ENCODE measurements around the gene PSG3. TPM values are rescaled to one million over a fixed set of nuclear protein-coding genes. Genes with fewer than 3 reads are reported as not detected.
"Not testable (repeated sequence)": the region's sequence is repeated elsewhere in the genome, so short reads cannot be mapped to it uniquely, and the experiment has no call there.

PSG3 gene
- total and polyA plus RNA-seq, 4 donors: not detected

DNA sequence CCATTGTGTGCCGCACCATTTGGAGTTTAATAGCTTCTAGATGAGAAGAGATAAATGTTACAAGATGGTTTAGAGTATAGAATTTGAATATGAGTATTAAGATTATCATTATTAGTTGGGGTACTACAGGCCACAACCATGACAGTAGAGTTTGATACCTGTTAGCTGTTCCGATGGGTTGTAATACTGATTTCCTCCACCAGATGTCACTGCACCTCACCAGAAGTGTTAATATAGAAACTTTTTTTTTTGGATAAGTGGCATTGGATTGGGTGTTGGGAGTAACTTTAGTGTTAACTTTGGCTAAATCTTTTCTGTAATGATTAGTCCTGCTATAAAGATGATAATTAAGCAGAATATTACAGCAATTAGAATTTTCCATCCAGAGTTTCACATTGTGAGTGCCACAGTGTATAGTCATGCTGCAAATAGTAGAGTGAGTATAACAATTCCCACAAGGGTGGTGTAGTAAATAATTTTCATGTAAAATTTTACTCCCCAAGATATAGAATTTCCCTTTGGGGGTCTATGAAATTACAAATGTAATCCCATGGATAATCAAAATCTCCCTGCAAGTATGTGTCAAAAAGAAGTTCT is 56.3 kb downstream of the PSG3 start:
- Histone ChIP-seq H3K27me3 (ENCODE audit: control insufficient read depth in 4 of 4, insufficient read depth in 4 of 4, low read length in 3 of 4) (no peaks in the 10 kb centered on the region), H3K9ac (ENCODE audit: low read depth in 1 of 2, low read length in 2 of 2) (no peak overlapping the region), H3K4me1 (ENCODE audit: control insufficient read depth in 4 of 4, insufficient read depth in 4 of 4, low read length in 3 of 4) (no peaks in the 10 kb centered on the region), H3K27ac (ENCODE audit: low read depth in 1 of 2, low read length in 2 of 2) (no peak overlapping the region), H3K9me3 (ENCODE audit: control insufficient read depth in 4 of 4, low read length in 3 of 4) (peaks cover 2 to 16% (median 7%) of the 10 kb centered on the region in 4 donors), H3K4me3 (ENCODE audit: low read depth in 1 of 3, low read length in 3 of 3) (no peak overlapping the region), H3K36me3 (ENCODE audit: control insufficient read depth in 4 of 4, insufficient read depth in 3 of 4, low read depth in 1 of 4, low read length in 3 of 4) (no peaks in the 10 kb centered on the region)
- 89% methylated on average over 2 of the region's 2 CpGs for WGBS
- no peak for DNase-seq (ENCODE audit: low spot score)
- TF ChIP-seq RAD21 (IDR thresholded peaks at IDR 0.05) (peak; percentile 16 to 46), GABPA (IDR thresholded peaks at IDR 0.05 in 1 of 2, conservative IDR thresholded peaks at IDR 0.05 in 1 of 2) (no peak), TAF1 (conservative IDR thresholded peaks at IDR 0.05) (no peak), FOXA1 (IDR thresholded peaks at IDR 0.05) (no peak)
- TF ChIP-seq, protein P1, sequence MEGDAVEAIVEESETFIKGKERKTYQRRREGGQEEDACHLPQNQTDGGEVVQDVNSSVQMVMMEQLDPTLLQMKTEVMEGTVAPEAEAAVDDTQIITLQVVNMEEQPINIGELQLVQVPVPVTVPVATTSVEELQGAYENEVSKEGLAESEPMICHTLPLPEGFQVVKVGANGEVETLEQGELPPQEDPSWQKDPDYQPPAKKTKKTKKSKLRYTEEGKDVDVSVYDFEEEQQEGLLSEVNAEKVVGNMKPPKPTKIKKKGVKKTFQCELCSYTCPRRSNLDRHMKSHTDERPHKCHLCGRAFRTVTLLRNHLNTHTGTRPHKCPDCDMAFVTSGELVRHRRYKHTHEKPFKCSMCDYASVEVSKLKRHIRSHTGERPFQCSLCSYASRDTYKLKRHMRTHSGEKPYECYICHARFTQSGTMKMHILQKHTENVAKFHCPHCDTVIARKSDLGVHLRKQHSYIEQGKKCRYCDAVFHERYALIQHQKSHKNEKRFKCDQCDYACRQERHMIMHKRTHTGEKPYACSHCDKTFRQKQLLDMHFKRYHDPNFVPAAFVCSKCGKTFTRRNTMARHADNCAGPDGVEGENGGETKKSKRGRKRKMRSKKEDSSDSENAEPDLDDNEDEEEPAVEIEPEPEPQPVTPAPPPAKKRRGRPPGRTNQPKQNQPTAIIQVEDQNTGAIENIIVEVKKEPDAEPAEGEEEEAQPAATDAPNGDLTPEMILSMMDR (IDR thresholded peaks at IDR 0.05; ENCODE audit: low read depth, low read length, missing input control): peak; percentile 47
- TF ChIP-seq, protein P2, sequence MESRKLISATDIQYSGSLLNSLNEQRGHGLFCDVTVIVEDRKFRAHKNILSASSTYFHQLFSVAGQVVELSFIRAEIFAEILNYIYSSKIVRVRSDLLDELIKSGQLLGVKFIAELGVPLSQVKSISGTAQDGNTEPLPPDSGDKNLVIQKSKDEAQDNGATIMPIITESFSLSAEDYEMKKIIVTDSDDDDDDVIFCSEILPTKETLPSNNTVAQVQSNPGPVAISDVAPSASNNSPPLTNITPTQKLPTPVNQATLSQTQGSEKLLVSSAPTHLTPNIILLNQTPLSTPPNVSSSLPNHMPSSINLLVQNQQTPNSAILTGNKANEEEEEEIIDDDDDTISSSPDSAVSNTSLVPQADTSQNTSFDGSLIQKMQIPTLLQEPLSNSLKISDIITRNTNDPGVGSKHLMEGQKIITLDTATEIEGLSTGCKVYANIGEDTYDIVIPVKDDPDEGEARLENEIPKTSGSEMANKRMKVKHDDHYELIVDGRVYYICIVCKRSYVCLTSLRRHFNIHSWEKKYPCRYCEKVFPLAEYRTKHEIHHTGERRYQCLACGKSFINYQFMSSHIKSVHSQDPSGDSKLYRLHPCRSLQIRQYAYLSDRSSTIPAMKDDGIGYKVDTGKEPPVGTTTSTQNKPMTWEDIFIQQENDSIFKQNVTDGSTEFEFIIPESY (IDR thresholded peaks at IDR 0.05): no peak

DNA sequence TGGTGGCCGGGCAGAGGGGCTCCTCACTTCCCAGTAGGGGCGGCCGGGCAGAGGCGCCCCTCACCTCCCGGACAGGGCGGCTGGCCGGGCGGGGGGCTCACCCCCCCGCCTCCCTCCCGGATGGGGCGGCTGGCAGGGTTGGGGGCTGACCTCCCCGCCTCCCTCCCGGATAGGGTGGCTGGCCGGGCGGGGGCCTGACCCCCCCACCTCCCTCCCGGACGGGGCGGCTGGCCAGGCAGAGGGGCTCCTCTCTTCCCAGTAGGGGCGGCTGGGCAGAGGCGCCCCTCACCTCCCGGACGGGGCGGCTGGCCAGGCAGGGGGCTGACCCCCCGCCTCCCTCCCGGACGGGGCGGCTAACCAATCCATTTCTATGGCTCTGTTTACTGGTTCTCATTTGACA is 64.0 kb downstream of the PSG3 start:
- H3K27ac ChIP-seq (ENCODE audit: low read depth in 1 of 2, low read length in 2 of 2); H3K9me3 ChIP-seq (ENCODE audit: control insufficient read depth in 4 of 4, low read length in 3 of 4); H3K4me3 ChIP-seq (ENCODE audit: low read depth in 1 of 3, low read length in 3 of 3); H3K27me3 ChIP-seq (ENCODE audit: control insufficient read depth in 4 of 4, insufficient read depth in 4 of 4, low read length in 3 of 4); H3K4me1 ChIP-seq (ENCODE audit: control insufficient read depth in 4 of 4, insufficient read depth in 4 of 4, low read length in 3 of 4); H3K36me3 ChIP-seq (ENCODE audit: control insufficient read depth in 4 of 4, insufficient read depth in 3 of 4, low read depth in 1 of 4, low read length in 3 of 4); DNase-seq (ENCODE audit: low spot score); H3K9ac ChIP-seq (ENCODE audit: low read depth in 1 of 2, low read length in 2 of 2): not testable (repeated sequence)
- WGBS: 95% methylated on average over 26 of the region's 27 CpGs

DNA sequence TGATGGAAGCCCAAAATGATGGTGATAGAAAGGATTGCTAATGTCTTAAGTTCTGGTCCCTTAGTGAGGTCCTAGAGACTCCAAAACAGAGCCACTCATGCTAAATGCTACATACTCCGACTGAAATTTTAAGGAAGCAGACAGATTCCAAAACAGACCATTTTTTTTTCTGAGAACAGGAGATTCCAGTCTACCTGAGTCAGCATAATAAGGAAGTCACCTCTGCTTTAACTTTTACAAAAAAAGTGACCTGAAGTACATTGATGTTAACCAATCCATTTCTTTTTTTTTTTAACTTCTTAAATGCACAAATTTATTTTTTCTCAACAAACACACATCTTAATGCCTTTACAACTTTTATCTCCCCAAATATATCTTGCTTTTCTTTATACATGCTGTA is 65.7 kb downstream of the PSG3 start:
- H3K9ac ChIP-seq (ENCODE audit: low read depth in 1 of 2, low read length in 2 of 2); DNase-seq (ENCODE audit: low spot score); H3K27me3 ChIP-seq (ENCODE audit: control insufficient read depth in 4 of 4, insufficient read depth in 4 of 4, low read length in 3 of 4); H3K4me3 ChIP-seq (ENCODE audit: low read depth in 1 of 3, low read length in 3 of 3); H3K27ac ChIP-seq (ENCODE audit: low read depth in 1 of 2, low read length in 2 of 2); H3K9me3 ChIP-seq (ENCODE audit: control insufficient read depth in 4 of 4, low read length in 3 of 4); H3K36me3 ChIP-seq (ENCODE audit: control insufficient read depth in 4 of 4, insufficient read depth in 3 of 4, low read depth in 1 of 4, low read length in 3 of 4); H3K4me1 ChIP-seq (ENCODE audit: control insufficient read depth in 4 of 4, insufficient read depth in 4 of 4, low read length in 3 of 4): not testable (repeated sequence)
- 62% methylated on average over 1 of the region's 1 CpG for WGBS

Other genes with a start within 250 kb of the PSG3 start
- gene CEACAM1, start 212.0 kb downstream of the PSG3 start, total RNA-seq: 10 to 100 TPM in 1 of 2 donors, 1 to 10 TPM in 1; 8.3 to 19.0 TPM
- 10 to 100 TPM; 34.7 to 36.7 TPM for gene CEACAM1, start 212.0 kb downstream of the PSG3 start, polyA plus RNA-seq
- gene CEACAM8, start 145.6 kb downstream of the PSG3 start, total RNA-seq: 1 to 10 TPM in 1 of 2 donors, not detected in 1; 2.1 TPM
- gene CEACAM8, start 145.6 kb downstream of the PSG3 start, polyA plus RNA-seq: under 1 TPM; 0.07 to 0.16 TPM
- not detected for gene PSG8, start 25.2 kb upstream of the PSG3 start, total RNA-seq
- not detected for gene PSG8, start 25.2 kb upstream of the PSG3 start, polyA plus RNA-seq
- gene PSG1, start 139.2 kb upstream of the PSG3 start, total RNA-seq: not detected
- gene PSG1, start 139.2 kb upstream of the PSG3 start, polyA plus RNA-seq: not detected
- gene PSG6, start 177.4 kb upstream of the PSG3 start, total RNA-seq: not detected
- not detected for gene PSG6, start 177.4 kb upstream of the PSG3 start, polyA plus RNA-seq
- not detected for gene PSG7, start 196.7 kb upstream of the PSG3 start, total RNA-seq
- not detected for gene PSG7, start 196.7 kb upstream of the PSG3 start, polyA plus RNA-seq